Esophagus muscularis mucosa (tissue), 4 donors: ENCODE measurements around the gene DUOXA2. TPM values are rescaled to one million over a fixed set of nuclear protein-coding genes. Genes with fewer than 3 reads are reported as not detected.

Source experiments
- DNase-seq: peaks from one replicate; pipeline ENCODE4 v3.0.0-alpha.2; 2017; ENCODE audit errors: extremely low spot score
- H3K27ac ChIP-seq, 4 donors: fragments of 200-600 bp; sonication (generic); replicated peaks in 1 of 4; 1 replicate in 3 of 4; 2 replicates in 1 of 4; pipeline ENCODE4 v1.5.1; 2016 to 2019; ENCODE audit warnings: mild to moderate bottlenecking in 1 of 4
- H3K27me3 ChIP-seq, 4 donors: fragments of 200-600 bp; sonication (generic); one replicate each; pipeline versions ENCODE4 v1.5.1 to v1.6.0; 2016 to 2019
- H3K36me3 ChIP-seq, 4 donors: fragments of 200-600 bp; sonication (generic); one replicate each; pipeline ENCODE4 v1.5.1; 2016 to 2019
- H3K4me1 ChIP-seq, 4 donors: fragments of 200-600 bp; sonication (generic); one replicate each; pipeline ENCODE4 v1.5.1; 2016 to 2019
- H3K4me3 ChIP-seq, 4 donors: fragments of 200-600 bp; sonication (generic); 1 replicate in 2 of 4; 2 replicates in 2 of 4; pipeline ENCODE4 v1.5.1; 2016 to 2019; ENCODE audit warnings: mild to moderate bottlenecking in 4 of 4, moderate library complexity in 1 of 4
- H3K9me3 ChIP-seq, 4 donors: fragments of 200-600 bp; sonication (generic); 1 replicate in 3 of 4; 2 replicates in 1 of 4; pipeline ENCODE4 v1.5.1; 2016 to 2019
- EP300 ChIP-seq: sonication (generic); formaldehyde crosslinking; IDR thresholded peaks from one replicate; pipeline ENCODE4 v1.6.1; 2017; ENCODE audit warnings: antibody characterized with exemption
- POLR2A ChIP-seq: fragments of 450-650 bp; IDR thresholded peaks from one replicate; pipeline ENCODE4 v1.6.1; 2017; ENCODE audit warnings: antibody characterized with exemption, moderate library complexity, mild to moderate bottlenecking, low read depth
- POLR2AphosphoS5 ChIP-seq, 2 donors: sonication (generic); formaldehyde crosslinking; IDR thresholded peaks; one replicate each; pipeline ENCODE4 v1.6.1; 2017; ENCODE audit warnings: antibody characterized with exemption in 2 of 2
- WGBS: methylation state at CpG from one replicate; pipeline ENCODE4 v1.1.5; 2018; 5-methylcytosine and 5-hydroxymethylcytosine counted together
- intact Hi-C: fragments of 100-400 bp; cut with DNase I; formaldehyde crosslinking; loops from one replicate; pipeline ENCODE4 v1.15.1; 2023
- total RNA-seq, 4 donors: library from RNA; depleted of rRNA; stranded (reverse); fragments of >200 nt; gene quantifications; one replicate each; pipeline versions ENCODE4 v1.1.0 to v1.2.1, GENCODE V29; 2016
- TF ChIP-seq, protein P1 (sequence below), 3 experiments: fragments of 200-600 bp in 2 of 3; fragments of 450-650 bp in 1 of 3; sonication (generic) in 2 of 3; IDR thresholded peaks; one replicate each; pipeline ENCODE4 v1.5.1; 2017 to 2019; ENCODE audit warnings: antibody characterized with exemption in 3 of 3, mild to moderate bottlenecking in 2 of 3, moderate library complexity in 1 of 3

DUOXA2 gene
- total RNA-seq, 4 donors from 2014 or later: 0.42 to 0.52 TPM; not detected in 2

DNA sequence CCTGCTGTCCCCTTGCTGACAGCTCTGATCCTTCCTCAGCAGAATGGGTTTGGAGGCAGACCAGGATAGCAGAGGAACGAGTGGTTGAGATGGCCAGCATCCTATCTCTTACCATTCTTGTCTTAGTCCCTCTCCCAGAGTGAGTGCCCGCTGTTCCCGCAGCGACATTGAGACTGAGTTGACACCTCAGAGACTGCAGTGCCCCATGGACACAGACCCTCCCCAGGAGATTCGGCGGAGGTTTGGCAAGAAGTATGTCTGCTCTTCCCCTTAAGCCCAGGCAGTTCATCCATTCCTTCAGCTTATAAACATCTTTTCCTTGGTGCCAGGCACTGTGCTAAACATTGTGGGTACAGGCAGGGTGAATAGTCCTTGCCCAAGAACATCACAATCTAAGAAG, 36.9 kb downstream of the DUOXA2 start:
- no peak for DNase-seq
- Histone ChIP-seq H3K4me3 (no peak overlapping the region), H3K27ac (no peak overlapping the region), H3K4me1 (no peaks in the 10 kb centered on the region), H3K27me3 (no peaks in the 10 kb centered on the region), H3K36me3 (peaks cover 0 to 17% (median 2%) of the 10 kb centered on the region in 4 donors), H3K9me3 (no peaks in the 10 kb centered on the region)
- 89% methylated on average over 6 of the region's 6 CpGs for WGBS
- TF ChIP-seq POLR2AphosphoS5 (IDR thresholded peaks at IDR 0.05) (no peak), POLR2A (no peak), EP300 (no peak)
- TF ChIP-seq, protein P1, sequence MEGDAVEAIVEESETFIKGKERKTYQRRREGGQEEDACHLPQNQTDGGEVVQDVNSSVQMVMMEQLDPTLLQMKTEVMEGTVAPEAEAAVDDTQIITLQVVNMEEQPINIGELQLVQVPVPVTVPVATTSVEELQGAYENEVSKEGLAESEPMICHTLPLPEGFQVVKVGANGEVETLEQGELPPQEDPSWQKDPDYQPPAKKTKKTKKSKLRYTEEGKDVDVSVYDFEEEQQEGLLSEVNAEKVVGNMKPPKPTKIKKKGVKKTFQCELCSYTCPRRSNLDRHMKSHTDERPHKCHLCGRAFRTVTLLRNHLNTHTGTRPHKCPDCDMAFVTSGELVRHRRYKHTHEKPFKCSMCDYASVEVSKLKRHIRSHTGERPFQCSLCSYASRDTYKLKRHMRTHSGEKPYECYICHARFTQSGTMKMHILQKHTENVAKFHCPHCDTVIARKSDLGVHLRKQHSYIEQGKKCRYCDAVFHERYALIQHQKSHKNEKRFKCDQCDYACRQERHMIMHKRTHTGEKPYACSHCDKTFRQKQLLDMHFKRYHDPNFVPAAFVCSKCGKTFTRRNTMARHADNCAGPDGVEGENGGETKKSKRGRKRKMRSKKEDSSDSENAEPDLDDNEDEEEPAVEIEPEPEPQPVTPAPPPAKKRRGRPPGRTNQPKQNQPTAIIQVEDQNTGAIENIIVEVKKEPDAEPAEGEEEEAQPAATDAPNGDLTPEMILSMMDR (IDR thresholded peaks at IDR 0.05): no peak
- intact Hi-C loops: no loop called here

DNA sequence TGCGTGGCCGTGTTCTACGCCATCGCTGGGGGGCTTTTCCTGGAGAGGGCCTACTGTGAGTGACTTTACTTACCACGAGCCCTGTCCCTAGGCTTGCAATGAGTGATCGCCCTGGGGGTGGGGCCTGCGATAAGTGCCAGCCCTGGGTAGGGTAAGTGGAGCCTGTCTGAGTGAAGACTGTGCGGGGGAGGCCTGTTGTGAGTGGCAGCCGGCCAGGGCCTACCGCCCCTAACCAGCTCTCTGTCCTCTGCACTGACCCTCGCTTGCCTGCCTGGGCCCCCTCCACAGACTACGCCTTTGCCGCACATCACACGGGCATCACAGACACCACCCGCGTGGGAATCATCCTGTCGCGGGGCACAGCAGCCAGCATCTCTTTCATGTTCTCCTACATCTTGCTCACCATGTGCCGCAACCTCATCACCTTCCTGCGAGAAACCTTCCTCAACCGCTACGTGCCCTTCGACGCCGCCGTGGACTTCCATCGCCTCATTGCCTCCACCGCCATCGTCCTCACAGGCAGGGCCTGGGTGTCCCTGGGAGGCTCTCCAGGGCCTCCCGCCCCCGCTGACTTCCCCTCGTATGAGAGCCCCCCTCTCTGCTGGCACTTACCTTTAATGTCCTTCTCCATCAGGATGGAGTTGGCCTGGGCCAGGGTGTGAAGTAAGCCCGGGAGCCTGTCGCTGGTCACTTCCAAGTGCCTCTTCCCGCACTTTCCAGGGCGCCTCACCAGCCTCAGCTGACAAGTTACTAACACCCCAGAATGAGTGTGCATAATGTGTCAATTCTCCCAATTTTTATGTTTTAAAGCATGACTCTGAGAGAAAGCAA, 38.1 kb downstream of the DUOXA2 start:
- no peak overlapping the region for H3K27ac ChIP-seq
- no peak for DNase-seq
- H3K4me1 ChIP-seq: no peaks in the 10 kb centered on the region
- H3K9me3 ChIP-seq: no peaks in the 10 kb centered on the region
- peaks cover 0 to 17% (median 2%) of the 10 kb centered on the region in 4 donors for H3K36me3 ChIP-seq
- H3K27me3 ChIP-seq: no peaks in the 10 kb centered on the region
- 96% methylated on average over 34 of the region's 36 CpGs for WGBS
- H3K4me3 ChIP-seq: no peak overlapping the region
- intact Hi-C loops: no loop called here
- TF ChIP-seq, protein P1 (IDR thresholded peaks at IDR 0.05): no peak
- TF ChIP-seq POLR2A (no peak), EP300 (no peak), POLR2AphosphoS5 (IDR thresholded peaks at IDR 0.05) (no peak)

DNA sequence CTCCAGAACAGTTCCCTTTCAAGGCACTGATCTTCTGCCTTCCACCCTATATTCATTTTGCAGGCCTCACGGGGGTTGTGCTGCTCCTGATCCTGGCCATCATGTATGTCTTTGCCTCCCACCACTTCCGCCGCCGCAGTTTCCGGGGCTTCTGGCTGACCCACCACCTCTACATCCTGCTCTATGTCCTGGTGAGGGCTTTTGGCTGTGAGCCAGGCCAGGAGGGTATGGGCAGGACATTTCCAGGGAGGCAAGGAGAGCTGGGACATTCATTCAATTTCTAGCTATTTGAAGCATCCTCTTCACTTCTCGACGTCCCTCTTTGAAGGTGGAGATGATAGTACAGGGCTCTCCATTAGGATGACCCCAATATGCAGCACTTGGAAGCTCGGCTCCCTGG, 41.6 kb downstream of the DUOXA2 start:
- Histone ChIP-seq H3K27me3 (no peaks in the 10 kb centered on the region), H3K9me3 (no peaks in the 10 kb centered on the region), H3K36me3 (peaks cover 0 to 15% (median 2%) of the 10 kb centered on the region in 4 donors), H3K4me3 (no peak overlapping the region), H3K4me1 (no peaks in the 10 kb centered on the region), H3K27ac (no peak overlapping the region)
- TF ChIP-seq, protein P1 (IDR thresholded peaks at IDR 0.05): no peak
- no peak for DNase-seq
- intact Hi-C loops: no loop called here
- WGBS: 64% methylated on average over 8 of the region's 8 CpGs

DNA sequence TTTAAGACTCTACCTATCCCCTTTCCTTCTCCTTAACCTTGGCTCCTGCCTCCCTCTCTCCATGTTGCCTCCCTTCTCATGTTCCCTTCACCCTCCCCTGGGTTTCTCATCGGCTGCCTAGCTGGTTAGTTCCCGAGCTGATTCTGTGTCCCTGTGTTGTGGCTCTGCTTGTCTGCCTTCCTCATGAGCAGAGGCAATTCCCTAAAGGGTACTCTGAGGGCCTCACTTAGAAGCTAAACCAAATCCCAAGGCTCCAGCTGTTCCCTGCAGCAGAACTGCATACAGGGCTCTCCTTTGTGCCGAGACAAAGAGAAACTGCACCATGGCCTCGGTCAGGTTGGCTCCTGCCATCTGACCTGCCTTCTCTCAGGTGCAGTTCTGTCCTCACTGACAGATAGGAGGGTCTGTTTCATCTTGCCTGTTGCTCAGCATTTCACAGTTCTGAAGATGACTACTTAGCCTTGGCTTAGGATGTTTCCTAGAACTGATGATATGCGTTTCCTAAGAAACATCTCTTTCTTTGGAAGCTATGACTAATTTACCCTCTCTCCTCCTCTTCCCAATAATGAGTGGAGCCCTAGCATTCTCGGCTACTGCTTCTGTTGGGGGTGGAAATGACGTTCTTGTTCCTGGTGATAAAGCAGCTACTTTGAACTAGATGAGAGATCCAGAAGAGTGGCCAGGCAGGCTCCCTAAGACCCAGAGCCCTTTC, 42.8 kb downstream of the DUOXA2 start:
- H3K9me3 ChIP-seq: no peaks in the 10 kb centered on the region
- peaks cover 0 to 6% (median 2%) of the 10 kb centered on the region in 4 donors for H3K36me3 ChIP-seq
- no peak overlapping the region for H3K27ac ChIP-seq
- intact Hi-C loops: no loop called here
- H3K4me1 ChIP-seq: no peaks in the 10 kb centered on the region
- no peak for DNase-seq
- H3K27me3 ChIP-seq: no peaks in the 10 kb centered on the region
- no peak overlapping the region for H3K4me3 ChIP-seq
- TF ChIP-seq, protein P1 (IDR thresholded peaks at IDR 0.05): no peak
- TF ChIP-seq POLR2AphosphoS5 (IDR thresholded peaks at IDR 0.05): no peak
- TF ChIP-seq EP300: no peak
- TF ChIP-seq POLR2A: no peak
- 69% methylated on average over 7 of the region's 7 CpGs for WGBS
